ENCODE data around the gene NDST4.
A peak's percentile ranks its signal among the peaks of the same experiment; 100 is the strongest.

The NDST4 gene

GRCh38 chr4:115101675-115102074 lies 11.7 kb downstream of the NDST4 start:
- Histone ChIP-seq H3K4ac (ENCODE audit: low read length) (no peak overlapping the region), H3K18ac (ENCODE audit: low read length) (no peak overlapping the region), H3K23ac (ENCODE audit: low read depth, low read length, poor library complexity) (no peak overlapping the region), H2BK15ac (ENCODE audit: low read length) (no peak overlapping the region), H3K14ac (ENCODE audit: low read length) (no peak overlapping the region), H2AFZ (ENCODE audit: low read length) (no peak overlapping the region), H3K27ac (replicated peaks; ENCODE audit: low read length) (no peak overlapping the region), H2AK5ac (ENCODE audit: low read depth, low read length) (no peak overlapping the region), H3K9me3 (replicated peaks in 1 of 2; ENCODE audit: control insufficient read depth in 2 of 2, insufficient read depth in 1 of 2, low read depth in 1 of 2, low read length in 2 of 2) (no peaks in the 10 kb centered on the region), H3K4me3 (ENCODE audit: low read length in 2 of 2) (no peak overlapping the region), H3K4me2 (ENCODE audit: insufficient read depth, low read length, poor library complexity, severe bottlenecking) (no peak overlapping the region), H4K91ac (ENCODE audit: low read depth, low read length, poor library complexity) (no peak overlapping the region), H3K27me3 (ENCODE audit: control insufficient read depth in 3 of 3, insufficient read depth in 3 of 3, low read depth in 1 of 3, low read length in 3 of 3) (no peaks in the 10 kb centered on the region), H4K8ac (ENCODE audit: low read depth, low read length) (no peak overlapping the region), H2BK12ac (ENCODE audit: low read length) (no peak overlapping the region), H3K36me3 (replicated peaks in 1 of 2; ENCODE audit: control insufficient read depth in 2 of 2, insufficient read depth in 2 of 2, low read length in 2 of 2) (no peaks in the 10 kb centered on the region), H3K79me1 (ENCODE audit: low read depth, low read length) (no peaks in the 10 kb centered on the region), H3K4me1 (ENCODE audit: control insufficient read depth in 2 of 2, insufficient read depth in 1 of 2, low read depth in 1 of 2, low read length in 2 of 2) (no peaks in the 10 kb centered on the region), H2BK5ac (ENCODE audit: low read length) (no peak overlapping the region), H3K9ac (ENCODE audit: low read depth, low read length, poor library complexity) (no peak overlapping the region), H2BK120ac (ENCODE audit: low read depth, low read length) (no peak overlapping the region)
- 100% methylated on average over 1 of the region's 3 CpGs; no CpG with 5 or more reads in 1 of the 2 donors for WGBS, 2 donors (ENCODE audit: extremely low coverage in 2 of 2, insufficient read length in 2 of 2, insufficient replicate concordance in 1 of 2)
- DNase-seq (ENCODE audit: low spot score), result no peak

GRCh38 chr4:115090483-115091075 lies 22.8 kb downstream of the NDST4 start:
- peak; percentile 33 for DNase-seq (ENCODE audit: low spot score)

GRCh38 chr4:115082633-115083032 lies 30.8 kb downstream of the NDST4 start:
- no peak overlapping the region for H2BK12ac ChIP-seq (ENCODE audit: low read length)
- H4K8ac ChIP-seq (ENCODE audit: low read depth, low read length), result no peak overlapping the region
- no peaks in the 10 kb centered on the region for H3K36me3 ChIP-seq (replicated peaks in 1 of 2; ENCODE audit: control insufficient read depth in 2 of 2, insufficient read depth in 2 of 2, low read length in 2 of 2)
- H3K4me1 ChIP-seq (ENCODE audit: control insufficient read depth in 2 of 2, insufficient read depth in 1 of 2, low read depth in 1 of 2, low read length in 2 of 2), result no peaks in the 10 kb centered on the region
- H3K27me3 ChIP-seq (ENCODE audit: control insufficient read depth in 3 of 3, insufficient read depth in 3 of 3, low read depth in 1 of 3, low read length in 3 of 3), result no peaks in the 10 kb centered on the region
- H3K23ac ChIP-seq (ENCODE audit: low read depth, low read length, poor library complexity), result no peak overlapping the region
- no peak overlapping the region for H2AK5ac ChIP-seq (ENCODE audit: low read depth, low read length)
- H3K27ac ChIP-seq (replicated peaks; ENCODE audit: low read length), result no peak overlapping the region
- H3K79me1 ChIP-seq (ENCODE audit: low read depth, low read length), result no peaks in the 10 kb centered on the region
- no peak overlapping the region for H3K18ac ChIP-seq (ENCODE audit: low read length)
- H2BK5ac ChIP-seq (ENCODE audit: low read length), result no peak overlapping the region
- no peak overlapping the region for H2AFZ ChIP-seq (ENCODE audit: low read length)
- peaks cover 5 to 7% of the 10 kb centered on the region in 2 donors for H3K9me3 ChIP-seq (replicated peaks in 1 of 2; ENCODE audit: control insufficient read depth in 2 of 2, insufficient read depth in 1 of 2, low read depth in 1 of 2, low read length in 2 of 2)
- no peak overlapping the region for H3K14ac ChIP-seq (ENCODE audit: low read length)
- no peak overlapping the region for H4K91ac ChIP-seq (ENCODE audit: low read depth, low read length, poor library complexity)
- no peak overlapping the region for H3K4me2 ChIP-seq (ENCODE audit: insufficient read depth, low read length, poor library complexity, severe bottlenecking)
- H3K4ac ChIP-seq (ENCODE audit: low read length), result no peak overlapping the region
- H3K4me3 ChIP-seq (ENCODE audit: low read length in 2 of 2), result no peak overlapping the region
- H2BK120ac ChIP-seq (ENCODE audit: low read depth, low read length), result no peak overlapping the region
- no peak overlapping the region for H3K9ac ChIP-seq (ENCODE audit: low read depth, low read length, poor library complexity)
- no peak overlapping the region for H2BK15ac ChIP-seq (ENCODE audit: low read length)
- no peak for DNase-seq (ENCODE audit: low spot score)
- no CpG with 5 or more reads among the region's 2 CpGs for WGBS, 2 donors (ENCODE audit: extremely low coverage in 2 of 2, insufficient read length in 2 of 2, insufficient replicate concordance in 1 of 2)

More at GRCh38 chr4:115090483-115091075, 22.8 kb downstream of the NDST4 start:
- H2BK12ac ChIP-seq (ENCODE audit: low read length), result no peak overlapping the region
- H3K36me3 ChIP-seq (replicated peaks in 1 of 2; ENCODE audit: control insufficient read depth in 2 of 2, insufficient read depth in 2 of 2, low read length in 2 of 2), result no peaks in the 10 kb centered on the region
- H3K18ac ChIP-seq (ENCODE audit: low read length), result no peak overlapping the region
- H3K27me3 ChIP-seq (ENCODE audit: control insufficient read depth in 3 of 3, insufficient read depth in 3 of 3, low read depth in 1 of 3, low read length in 3 of 3), result no peaks in the 10 kb centered on the region
- no peak overlapping the region for H2BK15ac ChIP-seq (ENCODE audit: low read length)
- no peak overlapping the region for H3K4ac ChIP-seq (ENCODE audit: low read length)
- no peak overlapping the region for H2AK5ac ChIP-seq (ENCODE audit: low read depth, low read length)
- H2AFZ ChIP-seq (ENCODE audit: low read length), result no peak overlapping the region
- H3K4me1 ChIP-seq (ENCODE audit: control insufficient read depth in 2 of 2, insufficient read depth in 1 of 2, low read depth in 1 of 2, low read length in 2 of 2), result no peaks in the 10 kb centered on the region
- no CpG with 5 or more reads among the region's 4 CpGs for WGBS, 2 donors (ENCODE audit: extremely low coverage in 2 of 2, insufficient read length in 2 of 2, insufficient replicate concordance in 1 of 2)
- no peak overlapping the region for H3K9ac ChIP-seq (ENCODE audit: low read depth, low read length, poor library complexity)
- H3K4me2 ChIP-seq (ENCODE audit: insufficient read depth, low read length, poor library complexity, severe bottlenecking), result no peak overlapping the region
- no peak overlapping the region for H4K8ac ChIP-seq (ENCODE audit: low read depth, low read length)
- no peak overlapping the region for H3K27ac ChIP-seq (replicated peaks; ENCODE audit: low read length)
- H3K79me1 ChIP-seq (ENCODE audit: low read depth, low read length), result no peaks in the 10 kb centered on the region
- H3K23ac ChIP-seq (ENCODE audit: low read depth, low read length, poor library complexity), result no peak overlapping the region
- H2BK5ac ChIP-seq (ENCODE audit: low read length), result no peak overlapping the region
- H3K4me3 ChIP-seq (ENCODE audit: low read length in 2 of 2), result no peak overlapping the region
- H2BK120ac ChIP-seq (ENCODE audit: low read depth, low read length), result no peak overlapping the region
- no peak overlapping the region for H3K14ac ChIP-seq (ENCODE audit: low read length)
- H4K91ac ChIP-seq (ENCODE audit: low read depth, low read length, poor library complexity), result no peak overlapping the region
- no peaks in the 10 kb centered on the region for H3K9me3 ChIP-seq (replicated peaks in 1 of 2; ENCODE audit: control insufficient read depth in 2 of 2, insufficient read depth in 1 of 2, low read depth in 1 of 2, low read length in 2 of 2)

- Histone ChIP-seq H3K9me3 (replicated peaks in 1 of 2; ENCODE audit: control insufficient read depth in 2 of 2, insufficient read depth in 1 of 2, low read depth in 1 of 2, low read length in 2 of 2) (no peaks in the 10 kb centered on the region), H3K4me3 (ENCODE audit: low read length in 2 of 2) (no peak overlapping the region), H3K4me2 (ENCODE audit: insufficient read depth, low read length, poor library complexity, severe bottlenecking) (no peak overlapping the region), H3K18ac (ENCODE audit: low read length) (no peak overlapping the region), H3K23ac (ENCODE audit: low read depth, low read length, poor library complexity) (no peak overlapping the region), H2AK5ac (ENCODE audit: low read depth, low read length) (no peak overlapping the region), H3K4me1 (ENCODE audit: control insufficient read depth in 2 of 2, insufficient read depth in 1 of 2, low read depth in 1 of 2, low read length in 2 of 2) (no peaks in the 10 kb centered on the region), H3K27ac (replicated peaks; ENCODE audit: low read length) (no peak overlapping the region), H3K9ac (ENCODE audit: low read depth, low read length, poor library complexity) (no peak overlapping the region), H3K79me1 (ENCODE audit: low read depth, low read length) (no peaks in the 10 kb centered on the region), H3K14ac (ENCODE audit: low read length) (no peak overlapping the region), H3K4ac (ENCODE audit: low read length) (no peak overlapping the region), H4K8ac (ENCODE audit: low read depth, low read length) (no peak overlapping the region), H3K36me3 (replicated peaks in 1 of 2; ENCODE audit: control insufficient read depth in 2 of 2, insufficient read depth in 2 of 2, low read length in 2 of 2) (no peaks in the 10 kb centered on the region), H2BK5ac (ENCODE audit: low read length) (no peak overlapping the region), H2BK120ac (ENCODE audit: low read depth, low read length) (no peak overlapping the region), H2BK12ac (ENCODE audit: low read length) (no peak overlapping the region), H2AFZ (ENCODE audit: low read length) (no peak overlapping the region), H3K27me3 (ENCODE audit: control insufficient read depth in 3 of 3, insufficient read depth in 3 of 3, low read depth in 1 of 3, low read length in 3 of 3) (no peaks in the 10 kb centered on the region), H4K91ac (ENCODE audit: low read depth, low read length, poor library complexity) (no peak overlapping the region), H2BK15ac (ENCODE audit: low read length) (no peak overlapping the region)
- DNase-seq (ENCODE audit: low spot score), result no peak
- no CpG with 5 or more reads among the region's 7 CpGs for WGBS, 2 donors (ENCODE audit: extremely low coverage in 2 of 2, insufficient read length in 2 of 2, insufficient replicate concordance in 1 of 2)
Observed at GRCh38 chr4:115076691-115077090, 36.7 kb downstream of the NDST4 start.

All from neuronal stem cell (in vitro differentiated cells).